ENCODE data around the gene SBNO2. TPM values are rescaled to one million over a fixed set of nuclear protein-coding genes. Genes with fewer than 3 reads are reported as not detected.
A peak's percentile ranks its signal among the peaks of the same experiment; 100 is the strongest.

Gene SBNO2
- total RNA-seq, 1 experiment from 2014 or later, result 51.8 TPM

DNA sequence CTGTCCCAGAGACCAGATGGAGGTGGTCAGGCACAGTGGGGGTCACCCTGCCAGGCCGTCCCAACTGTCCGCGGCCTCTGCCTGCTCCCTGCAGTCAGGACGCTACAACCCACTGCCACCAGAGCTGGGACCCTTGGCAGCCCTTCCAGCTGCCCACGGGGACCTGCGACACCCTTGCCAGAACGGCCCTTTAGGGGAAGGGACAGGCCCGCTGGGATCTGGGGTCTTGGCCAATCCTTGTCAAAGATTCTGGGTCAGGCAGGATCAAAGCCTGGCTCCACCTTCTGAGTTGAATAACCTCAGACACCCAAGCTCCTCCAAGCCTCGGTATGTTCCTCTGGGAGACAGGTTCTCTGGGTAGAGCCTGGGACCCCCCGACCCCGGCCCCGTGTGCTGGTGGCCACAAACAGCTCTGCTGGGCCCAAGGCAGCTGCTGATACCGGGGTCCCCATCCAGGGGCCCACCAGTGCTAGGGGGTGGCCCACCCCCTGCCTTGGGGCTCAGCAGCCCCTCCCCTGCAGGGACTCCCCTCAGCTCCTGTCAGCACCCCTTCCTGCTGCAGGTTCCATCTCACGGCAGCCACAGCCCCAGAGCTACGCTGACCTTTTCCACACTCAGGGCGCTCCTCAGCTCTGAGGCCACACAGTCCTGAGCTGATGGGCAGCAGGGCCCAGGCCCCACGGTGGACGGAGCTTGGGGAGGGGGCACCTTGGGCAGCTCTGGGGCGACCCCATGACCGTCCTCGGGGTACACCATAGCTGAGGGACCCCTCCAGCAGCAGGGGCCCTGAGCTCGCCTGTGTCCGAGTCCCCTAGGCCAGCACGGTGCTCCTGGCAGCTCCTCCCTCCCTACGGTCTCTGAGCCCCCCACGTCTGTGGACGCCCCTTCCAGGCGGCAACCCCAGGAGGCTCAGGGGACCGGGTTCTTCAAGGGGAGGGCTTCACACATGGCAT is 18.4 kb downstream of the SBNO2 start:
- CTCF ChIA-PET, result no interaction called here
- Histone ChIP-seq H3K4me1 (ENCODE audit: insufficient read depth, low read length, poor library complexity, severe bottlenecking) (peaks cover 24% of the 10 kb centered on the region), H3K4me3 (ENCODE audit: low read depth, low read length, poor library complexity, severe bottlenecking) (no peak overlapping the region), H3K27ac (ENCODE audit: low read depth, low read length, poor library complexity, severe bottlenecking) (peak overlapping the region; percentile 42), H3K27me3 (replicated peaks; ENCODE audit: insufficient read depth, low read depth, low read length, poor library complexity) (no peaks in the 10 kb centered on the region), H3K36me3 (ENCODE audit: insufficient read depth, low read length, poor library complexity, severe bottlenecking) (no peaks in the 10 kb centered on the region), H3K9me3 (ENCODE audit: low read depth, low read length, poor library complexity, severe bottlenecking) (no peaks in the 10 kb centered on the region)
- DNase-seq (ENCODE audit: low spot score), result no peak
- no peak for TF ChIP-seq EZH2 (IDR thresholded peaks at IDR 0.05; ENCODE audit: borderline replicate concordance, low read depth, low read length, poor library complexity, severe bottlenecking)
- TF ChIP-seq, protein P1, sequence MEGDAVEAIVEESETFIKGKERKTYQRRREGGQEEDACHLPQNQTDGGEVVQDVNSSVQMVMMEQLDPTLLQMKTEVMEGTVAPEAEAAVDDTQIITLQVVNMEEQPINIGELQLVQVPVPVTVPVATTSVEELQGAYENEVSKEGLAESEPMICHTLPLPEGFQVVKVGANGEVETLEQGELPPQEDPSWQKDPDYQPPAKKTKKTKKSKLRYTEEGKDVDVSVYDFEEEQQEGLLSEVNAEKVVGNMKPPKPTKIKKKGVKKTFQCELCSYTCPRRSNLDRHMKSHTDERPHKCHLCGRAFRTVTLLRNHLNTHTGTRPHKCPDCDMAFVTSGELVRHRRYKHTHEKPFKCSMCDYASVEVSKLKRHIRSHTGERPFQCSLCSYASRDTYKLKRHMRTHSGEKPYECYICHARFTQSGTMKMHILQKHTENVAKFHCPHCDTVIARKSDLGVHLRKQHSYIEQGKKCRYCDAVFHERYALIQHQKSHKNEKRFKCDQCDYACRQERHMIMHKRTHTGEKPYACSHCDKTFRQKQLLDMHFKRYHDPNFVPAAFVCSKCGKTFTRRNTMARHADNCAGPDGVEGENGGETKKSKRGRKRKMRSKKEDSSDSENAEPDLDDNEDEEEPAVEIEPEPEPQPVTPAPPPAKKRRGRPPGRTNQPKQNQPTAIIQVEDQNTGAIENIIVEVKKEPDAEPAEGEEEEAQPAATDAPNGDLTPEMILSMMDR (conservative IDR thresholded peaks at IDR 0.05; ENCODE audit: low read depth, low read length), result no peak
- POLR2A ChIA-PET (ENCODE audit: low non-redundant PET), result no interaction called here
- no TSS peak for BruUV-seq (replicated peaks)
- intact Hi-C loops (cut with micrococcal nuclease; ENCODE audit: unreplicated experiment), result no loop called here

DNA sequence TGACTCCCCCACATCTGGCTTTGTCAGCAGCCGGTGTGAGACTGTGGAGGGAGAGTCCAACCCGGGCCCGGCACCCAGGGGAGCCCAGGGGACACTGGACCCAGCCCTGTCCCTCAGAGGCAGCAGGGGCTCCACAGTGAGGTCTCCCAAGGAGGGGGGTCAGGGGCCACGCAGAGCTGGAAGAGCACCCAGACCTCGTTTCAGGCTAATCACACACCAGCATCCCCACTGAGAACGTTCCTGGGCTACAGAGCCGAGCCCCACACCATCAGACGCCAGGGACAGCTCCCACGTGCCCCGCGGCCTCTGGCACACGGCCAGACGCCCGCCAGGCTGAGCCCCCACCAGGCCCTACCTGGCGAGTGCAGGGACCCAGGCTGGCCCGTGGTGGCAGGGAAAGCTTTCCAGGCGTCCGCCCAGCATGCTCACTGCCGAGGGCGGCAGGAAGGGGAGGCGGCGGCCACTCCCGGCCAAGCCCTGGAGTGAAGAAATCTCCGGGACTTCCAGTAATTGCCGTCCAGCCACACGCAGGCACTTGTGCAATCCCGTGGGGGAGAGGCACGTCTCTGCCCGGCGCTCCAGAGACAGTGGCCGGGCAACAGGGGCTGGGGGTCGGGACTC is 19.2 kb downstream of the SBNO2 start:
- H3K27ac ChIP-seq (ENCODE audit: low read depth, low read length, poor library complexity, severe bottlenecking), result peak overlapping the region; percentile 25
- H3K4me1 ChIP-seq (ENCODE audit: insufficient read depth, low read length, poor library complexity, severe bottlenecking), result peaks cover 24% of the 10 kb centered on the region
- H3K27me3 ChIP-seq (replicated peaks; ENCODE audit: insufficient read depth, low read depth, low read length, poor library complexity), result no peaks in the 10 kb centered on the region
- CTCF ChIA-PET, result no interaction called here
- no peak for DNase-seq (ENCODE audit: low spot score)
- H3K9me3 ChIP-seq (ENCODE audit: low read depth, low read length, poor library complexity, severe bottlenecking), result no peaks in the 10 kb centered on the region
- H3K36me3 ChIP-seq (ENCODE audit: insufficient read depth, low read length, poor library complexity, severe bottlenecking), result no peaks in the 10 kb centered on the region
- no peak for TF ChIP-seq EZH2 (IDR thresholded peaks at IDR 0.05; ENCODE audit: borderline replicate concordance, low read depth, low read length, poor library complexity, severe bottlenecking)
- TF ChIP-seq, protein P1 (conservative IDR thresholded peaks at IDR 0.05; ENCODE audit: low read depth, low read length), result no peak
- intact Hi-C loops (cut with micrococcal nuclease; ENCODE audit: unreplicated experiment), result no loop called here
- POLR2A ChIA-PET (ENCODE audit: low non-redundant PET), result no interaction called here
- no peak overlapping the region for H3K4me3 ChIP-seq (ENCODE audit: low read depth, low read length, poor library complexity, severe bottlenecking)
- BruUV-seq (replicated peaks), result no TSS peak

DNA sequence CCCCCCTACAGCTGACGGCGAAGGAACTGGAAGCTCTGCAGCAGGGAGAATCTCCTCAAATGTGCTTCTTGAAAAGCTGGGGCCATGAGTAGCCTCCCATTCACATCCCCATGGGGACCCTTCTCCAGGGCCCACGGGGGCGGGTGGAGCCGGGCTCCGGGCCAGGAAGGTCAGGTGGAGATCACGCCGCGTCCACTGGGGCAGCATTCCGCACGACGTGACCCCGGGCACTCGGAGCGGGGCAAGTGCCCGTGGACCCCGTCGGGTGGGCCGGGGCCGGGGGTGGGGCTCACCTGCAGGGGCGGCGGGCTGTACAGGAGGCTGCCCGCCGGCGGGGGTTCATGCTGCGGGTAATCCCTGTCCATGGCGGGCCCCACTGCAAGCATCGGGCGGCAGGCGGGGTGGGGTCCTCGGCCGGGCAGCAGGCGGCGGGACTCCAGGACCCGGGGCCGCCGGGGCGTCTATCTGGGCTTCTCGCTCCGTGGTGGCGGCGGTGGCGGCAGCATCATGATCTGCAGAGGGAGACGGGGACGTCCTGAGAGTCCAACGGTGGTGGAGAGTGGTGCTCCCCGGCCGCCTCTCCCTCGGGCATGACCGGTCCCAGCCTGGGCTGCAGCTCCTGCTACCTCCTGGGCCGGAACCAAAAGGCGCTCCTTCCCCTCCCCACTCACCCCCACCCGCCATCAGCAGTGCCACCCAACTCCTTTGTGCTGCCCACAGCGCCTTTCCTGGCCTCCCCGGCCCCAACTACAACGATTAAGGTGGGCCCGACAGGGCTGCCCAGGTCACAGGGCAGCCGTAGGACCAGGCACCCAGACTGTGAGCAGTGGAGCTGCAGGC is 20.0 kb downstream of the SBNO2 start:
- DNase-seq (ENCODE audit: low spot score), result no peak
- TF ChIP-seq EZH2 (IDR thresholded peaks at IDR 0.05; ENCODE audit: borderline replicate concordance, low read depth, low read length, poor library complexity, severe bottlenecking), result no peak
- TF ChIP-seq, protein P1 (conservative IDR thresholded peaks at IDR 0.05; ENCODE audit: low read depth, low read length), result no peak
- ChIA-PET CTCF (no interaction called here), POLR2A (ENCODE audit: low non-redundant PET) (no interaction called here)
- H3K27ac ChIP-seq (ENCODE audit: low read depth, low read length, poor library complexity, severe bottlenecking), result peak overlapping the region; percentile 25
- no peaks in the 10 kb centered on the region for H3K27me3 ChIP-seq (replicated peaks; ENCODE audit: insufficient read depth, low read depth, low read length, poor library complexity)
- BruUV-seq (replicated peaks), result no TSS peak
- H3K4me1 ChIP-seq (ENCODE audit: insufficient read depth, low read length, poor library complexity, severe bottlenecking), result peaks cover 24% of the 10 kb centered on the region
- no peaks in the 10 kb centered on the region for H3K9me3 ChIP-seq (ENCODE audit: low read depth, low read length, poor library complexity, severe bottlenecking)
- no peak overlapping the region for H3K4me3 ChIP-seq (ENCODE audit: low read depth, low read length, poor library complexity, severe bottlenecking)
- no peaks in the 10 kb centered on the region for H3K36me3 ChIP-seq (ENCODE audit: insufficient read depth, low read length, poor library complexity, severe bottlenecking)
- intact Hi-C loops (cut with micrococcal nuclease; ENCODE audit: unreplicated experiment), result no loop called here
